Mesodermal cell (in vitro differentiated cells): ENCODE results near the gene SUFU.

ENCODE experiments used
- H3K27ac ChIP-seq: 2 replicates; pipeline ENCODE4 v1.7.0; 2013; ENCODE audit warnings: mild to moderate bottlenecking, low read depth, low read length, moderate library complexity; ENCODE audit not compliant: severe bottlenecking
- H3K36me3 ChIP-seq: 2 replicates; pipeline ENCODE4 v1.7.1; 2013; ENCODE audit warnings: mild to moderate bottlenecking, low read length, moderate library complexity; ENCODE audit not compliant: control insufficient read depth, insufficient read depth
- H3K4me1 ChIP-seq: one replicate; pipeline ENCODE4 v1.7.1; 2013; ENCODE audit warnings: mild to moderate bottlenecking, low read length; ENCODE audit not compliant: insufficient read depth, control insufficient read depth, poor library complexity, severe bottlenecking
- H3K4me3 ChIP-seq: 2 replicates; pipeline ENCODE4 v1.7.0; 2013; ENCODE audit warnings: low read length, control low read depth, mild to moderate bottlenecking; ENCODE audit not compliant: insufficient read depth, poor library complexity, severe bottlenecking; ENCODE audit errors: extremely low read depth
- H3K9me3 ChIP-seq: 2 replicates; pipeline ENCODE4 v1.7.1; 2013; ENCODE audit warnings: mild to moderate bottlenecking, low read length, moderate library complexity; ENCODE audit not compliant: control insufficient read depth
- WGBS, 2 experiments: methylation state at CpG; one replicate each; pipeline ENCODE4 v1.1.5; 2013; ENCODE audit warnings: missing lambda C conversion rate in 2 of 2; ENCODE audit not compliant: insufficient coverage in 2 of 2; 5-methylcytosine and 5-hydroxymethylcytosine counted together

SUFU gene

GRCh38 chr10:102629661-102630614 lies 126.2 kb downstream of the SUFU start:
- Histone ChIP-seq H3K4me1 (peaks cover 95% of the 10 kb centered on the region), H3K9me3 (no peaks in the 10 kb centered on the region), H3K36me3 (peaks cover 18% of the 10 kb centered on the region), H3K27ac (peak overlapping the region; percentile 93), H3K4me3 (no peak overlapping the region)
- 47 to 55% methylated on average over 15 to 19 of the region's 22 CpGs for WGBS, 2 experiments

GRCh38 chr10:102630663-102631062 lies 126.9 kb downstream of the SUFU start:
- H3K36me3 ChIP-seq = peaks cover 18% of the 10 kb centered on the region
- WGBS, 2 experiments = 78 to 93% methylated on average over 2 to 4 of the region's 6 CpGs
- peaks cover 98% of the 10 kb centered on the region for H3K4me1 ChIP-seq
- H3K27ac ChIP-seq = peak overlapping the region; percentile 93
- H3K4me3 ChIP-seq = no peak overlapping the region
- no peaks in the 10 kb centered on the region for H3K9me3 ChIP-seq

GRCh38 chr10:102631525-102632393 lies 128.0 kb downstream of the SUFU start:
- Histone ChIP-seq H3K9me3 (no peaks in the 10 kb centered on the region), H3K36me3 (peaks cover 18% of the 10 kb centered on the region), H3K27ac (peak overlapping the region; percentile 93), H3K4me3 (no peak overlapping the region), H3K4me1 (peaks cover 87% of the 10 kb centered on the region)
- 94 to 98% methylated on average over 6 to 10 of the region's 10 CpGs for WGBS, 2 experiments

- peaks cover 80% of the 10 kb centered on the region for H3K4me1 ChIP-seq
- 69 to 90% methylated on average over 5 of the region's 5 CpGs for WGBS, 2 experiments
These were observed 128.8 kb downstream of the SUFU start for GRCh38 chr10:102632394-102633111.

GRCh38 chr10:102633287-102633686 lies 129.5 kb downstream of the SUFU start:
- Histone ChIP-seq H3K9me3 (no peaks in the 10 kb centered on the region), H3K36me3 (peaks cover 18% of the 10 kb centered on the region), H3K4me3 (no peak overlapping the region), H3K4me1 (peaks cover 72% of the 10 kb centered on the region), H3K27ac (peak overlapping the region; percentile 81)
- WGBS, 2 experiments = 55 to 68% methylated on average over 5 to 6 of the region's 6 CpGs

More at GRCh38 chr10:102632394-102633111, 128.8 kb downstream of the SUFU start:
- Histone ChIP-seq H3K27ac (peak overlapping the region; percentile 81), H3K36me3 (peaks cover 18% of the 10 kb centered on the region), H3K9me3 (no peaks in the 10 kb centered on the region), H3K4me3 (no peak overlapping the region)

GRCh38 chr10:102633848-102634247 lies 130.1 kb downstream of the SUFU start:
- 80 to 100% methylated on average over 2 of the region's 5 CpGs for WGBS, 2 experiments
- H3K4me3 ChIP-seq = no peak overlapping the region
- H3K9me3 ChIP-seq = no peaks in the 10 kb centered on the region
- H3K27ac ChIP-seq = peak overlapping the region; percentile 81
- H3K36me3 ChIP-seq = peaks cover 18% of the 10 kb centered on the region
- H3K4me1 ChIP-seq = peaks cover 67% of the 10 kb centered on the region

- WGBS, 2 experiments = 58 to 80% methylated on average over 1 to 2 of the region's 4 CpGs
- Histone ChIP-seq H3K27ac (peak overlapping the region; percentile 23), H3K9me3 (no peaks in the 10 kb centered on the region)
These were observed 130.9 kb downstream of the SUFU start for GRCh38 chr10:102634686-102635085.

GRCh38 chr10:102635377-102635776 lies 131.6 kb downstream of the SUFU start:
- H3K4me3 ChIP-seq = no peak overlapping the region
- H3K4me1 ChIP-seq = peaks cover 53% of the 10 kb centered on the region
- no CpG with 5 or more reads among the region's 4 CpGs for WGBS, 2 experiments
- peak overlapping the region; percentile 23 for H3K27ac ChIP-seq
- no peaks in the 10 kb centered on the region for H3K9me3 ChIP-seq
- H3K36me3 ChIP-seq = peaks cover 14% of the 10 kb centered on the region

More at GRCh38 chr10:102634686-102635085, 130.9 kb downstream of the SUFU start:
- Histone ChIP-seq H3K36me3 (peaks cover 18% of the 10 kb centered on the region), H3K4me3 (no peak overlapping the region), H3K4me1 (peaks cover 60% of the 10 kb centered on the region)

GRCh38 chr10:102639537-102639936 lies 135.8 kb downstream of the SUFU start:
- Histone ChIP-seq H3K4me1 (peaks cover 12% of the 10 kb centered on the region), H3K9me3 (no peaks in the 10 kb centered on the region), H3K36me3 (no peaks in the 10 kb centered on the region), H3K27ac (no peak overlapping the region), H3K4me3 (no peak overlapping the region)
- 57 to 66% methylated on average over 2 of the region's 2 CpGs for WGBS, 2 experiments

GRCh38 chr10:102641402-102641801 lies 137.6 kb downstream of the SUFU start:
- H3K27ac ChIP-seq = peak overlapping the region; percentile 98
- H3K4me3 ChIP-seq = peak overlapping the region; percentile 90
- H3K36me3 ChIP-seq = peaks cover 12% of the 10 kb centered on the region
- WGBS, 2 experiments = 49 to 62% methylated on average over 6 of the region's 7 CpGs
- no peaks in the 10 kb centered on the region for H3K4me1 ChIP-seq
- no peaks in the 10 kb centered on the region for H3K9me3 ChIP-seq
